ENCODE results near the gene KCNMB3.
"Not testable (repeated sequence)": the region's sequence is repeated elsewhere in the genome, so short reads cannot be mapped to it uniquely, and the experiment has no call there.

KCNMB3 gene

GRCh38 chr3:179233043-179233442, 17.9 kb downstream of the KCNMB3 start:
- TF ChIP-seq CTCF (IDR thresholded peaks at IDR 0.05; ENCODE audit: low read depth, low read length): no peak
- DNase-seq (ENCODE audit: low read depth in 2 of 2): no peak
- no peak overlapping the region for H3K4me3 ChIP-seq (replicated peaks in 1 of 2; ENCODE audit: low read depth in 2 of 2, low read length in 2 of 2)

DNA sequence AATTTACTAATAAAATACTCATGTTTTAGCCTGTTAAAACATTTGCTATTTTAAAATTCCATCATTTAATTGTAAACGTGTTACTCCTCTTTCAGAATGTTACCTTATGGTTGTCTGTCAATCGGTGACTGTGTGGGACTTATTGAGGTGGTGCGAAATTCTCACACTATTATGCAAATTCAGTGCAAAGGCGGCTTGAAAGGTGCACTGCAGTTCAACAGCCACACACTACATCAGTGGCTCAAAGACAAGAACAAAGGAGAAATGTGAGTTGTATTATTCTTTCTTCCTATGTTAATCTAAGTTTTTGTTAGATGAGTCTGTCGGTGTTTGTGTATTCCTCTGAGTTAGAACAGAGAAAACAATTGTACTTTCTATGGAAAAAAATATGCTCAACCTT, 21.7 kb downstream of the KCNMB3 start:
- no peak for DNase-seq (ENCODE audit: low read depth in 2 of 2)
- no peak overlapping the region for H3K4me3 ChIP-seq (replicated peaks in 1 of 2; ENCODE audit: low read depth in 2 of 2, low read length in 2 of 2)
- TF ChIP-seq CTCF (IDR thresholded peaks at IDR 0.05; ENCODE audit: low read depth, low read length): no peak

DNA sequence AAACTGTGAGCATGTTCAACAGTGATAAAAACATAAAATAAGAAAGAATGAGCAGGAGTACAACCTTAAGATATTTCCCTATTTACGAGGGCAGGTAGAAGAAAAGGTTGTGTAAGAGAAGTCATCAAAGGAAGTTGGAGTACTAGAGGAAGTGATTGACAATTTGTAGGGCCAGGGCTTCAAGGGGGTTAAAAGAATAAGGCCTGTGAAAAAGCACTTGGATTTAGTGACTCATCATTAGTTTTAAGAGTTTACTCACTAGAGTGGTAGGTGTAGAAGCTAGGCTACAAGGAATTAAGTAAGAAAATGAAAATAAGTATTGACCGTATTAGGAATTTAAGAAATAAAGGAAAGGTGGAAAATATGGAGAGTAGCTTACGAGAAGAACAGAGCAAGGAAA, 23.6 kb downstream of the KCNMB3 start:
- H3K4me3 ChIP-seq (replicated peaks in 1 of 2; ENCODE audit: low read depth in 2 of 2, low read length in 2 of 2): no peak overlapping the region
- DNase-seq (ENCODE audit: low read depth in 2 of 2): peak in 1 of 2 donors; percentile 35
- TF ChIP-seq CTCF (IDR thresholded peaks at IDR 0.05; ENCODE audit: low read depth, low read length): no peak

GRCh38 chr3:179224584-179224983, 26.3 kb downstream of the KCNMB3 start:
- no peak for TF ChIP-seq CTCF (IDR thresholded peaks at IDR 0.05; ENCODE audit: low read depth, low read length)
- H3K4me3 ChIP-seq (replicated peaks in 1 of 2; ENCODE audit: low read depth in 2 of 2, low read length in 2 of 2): no peak overlapping the region
- no peak for DNase-seq (ENCODE audit: low read depth in 2 of 2)

DNA sequence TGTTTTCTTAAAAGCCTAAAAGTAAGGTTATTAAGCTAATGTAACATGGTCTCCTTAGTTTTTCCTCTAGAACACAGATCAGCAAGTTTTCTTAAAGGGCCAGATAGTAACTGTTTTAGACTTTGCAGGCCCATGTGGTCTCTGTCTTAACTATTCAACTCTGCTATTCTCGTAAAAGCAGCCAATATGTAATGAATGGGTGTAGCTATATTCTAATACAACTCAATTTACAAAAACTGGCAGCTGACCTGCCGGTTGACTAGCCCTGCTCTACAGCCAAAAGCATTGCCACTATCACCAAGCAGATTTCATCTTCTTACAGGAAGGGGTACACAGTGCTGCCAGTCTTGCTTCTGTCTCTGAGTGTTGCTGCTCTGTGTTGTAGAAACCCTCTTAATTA, 27.4 kb downstream of the KCNMB3 start:
- no peak overlapping the region for H3K4me3 ChIP-seq (replicated peaks in 1 of 2; ENCODE audit: low read depth in 2 of 2, low read length in 2 of 2)
- no peak for DNase-seq (ENCODE audit: low read depth in 2 of 2)
- no peak for TF ChIP-seq CTCF (IDR thresholded peaks at IDR 0.05; ENCODE audit: low read depth, low read length)

- not testable (repeated sequence) for H3K4me3 ChIP-seq (replicated peaks in 1 of 2; ENCODE audit: low read depth in 2 of 2, low read length in 2 of 2); DNase-seq (ENCODE audit: low read depth in 2 of 2)
Measured at GRCh38 chr3:179218213-179218612, 32.7 kb downstream of the KCNMB3 start.

GRCh38 chr3:179215550-179215949, 35.4 kb downstream of the KCNMB3 start:
- H3K4me3 ChIP-seq (replicated peaks in 1 of 2; ENCODE audit: low read depth in 2 of 2, low read length in 2 of 2): not testable (repeated sequence)
- peak; percentile 42 to 54 for DNase-seq (ENCODE audit: low read depth in 2 of 2)

- DNase-seq (ENCODE audit: low read depth in 2 of 2): no peak
- no peak for TF ChIP-seq CTCF (IDR thresholded peaks at IDR 0.05; ENCODE audit: low read depth, low read length)
- no peak overlapping the region for H3K4me3 ChIP-seq (replicated peaks in 1 of 2; ENCODE audit: low read depth in 2 of 2, low read length in 2 of 2)
Measured at GRCh38 chr3:179200790-179201189, 50.1 kb downstream of the KCNMB3 start.
